ENCODE results near the gene C20orf141.
"Not testable (repeated sequence)": the region's sequence is repeated elsewhere in the genome, so short reads cannot be mapped to it uniquely, and the experiment has no call there.

Gene C20orf141

GRCh38 chr20:2814587-2815051 lies at the start of gene C20orf141:
Gene C20orf141, plus strand, starts transcription at chr20:2814987. Its CDS starts 198 bp downstream, at chr20:2815185.
- no peaks in the 10 kb centered on the region for H3K4me1 ChIP-seq (ENCODE audit: control insufficient read depth, insufficient read depth, low read length)
- H3K36me3 ChIP-seq (ENCODE audit: control insufficient read depth, insufficient read depth, low read length) = no peaks in the 10 kb centered on the region
- no peak within 1 kb of the TSS for H3K9ac ChIP-seq (ENCODE audit: low read length)
- peaks cover 13% of the 10 kb centered on the region for H3K27me3 ChIP-seq (ENCODE audit: control insufficient read depth, insufficient read depth, low read length)
- no peak within 1 kb of the TSS for H3K4me3 ChIP-seq (ENCODE audit: low read length)
- no peaks in the 10 kb centered on the region for H3K9me3 ChIP-seq (ENCODE audit: control insufficient read depth, low read length)

- H3K27me3 ChIP-seq (ENCODE audit: control insufficient read depth, insufficient read depth, low read length) = peaks cover 4% of the 10 kb centered on the region
- no peak overlapping the region for H3K4me3 ChIP-seq (ENCODE audit: low read length)
- no peaks in the 10 kb centered on the region for H3K9me3 ChIP-seq (ENCODE audit: control insufficient read depth, low read length)
- no peaks in the 10 kb centered on the region for H3K36me3 ChIP-seq (ENCODE audit: control insufficient read depth, insufficient read depth, low read length)
- H3K4me1 ChIP-seq (ENCODE audit: control insufficient read depth, insufficient read depth, low read length) = peaks cover 5% of the 10 kb centered on the region
- H3K9ac ChIP-seq (ENCODE audit: low read length) = no peak overlapping the region
Observed at GRCh38 chr20:2767768-2768631, 46.8 kb upstream of the C20orf141 start.

GRCh38 chr20:2768632-2769015 lies 46.2 kb upstream of the C20orf141 start:
- Histone ChIP-seq H3K9me3 (ENCODE audit: control insufficient read depth, low read length) (no peaks in the 10 kb centered on the region), H3K4me3 (ENCODE audit: low read length) (no peak overlapping the region), H3K9ac (ENCODE audit: low read length) (no peak overlapping the region), H3K36me3 (ENCODE audit: control insufficient read depth, insufficient read depth, low read length) (no peaks in the 10 kb centered on the region), H3K4me1 (ENCODE audit: control insufficient read depth, insufficient read depth, low read length) (peaks cover 5% of the 10 kb centered on the region), H3K27me3 (ENCODE audit: control insufficient read depth, insufficient read depth, low read length) (peaks cover 4% of the 10 kb centered on the region)

- H3K27me3 ChIP-seq (ENCODE audit: control insufficient read depth, insufficient read depth, low read length); H3K4me1 ChIP-seq (ENCODE audit: control insufficient read depth, insufficient read depth, low read length); H3K36me3 ChIP-seq (ENCODE audit: control insufficient read depth, insufficient read depth, low read length); H3K4me3 ChIP-seq (ENCODE audit: low read length); H3K9ac ChIP-seq (ENCODE audit: low read length); H3K9me3 ChIP-seq (ENCODE audit: control insufficient read depth, low read length): not testable (repeated sequence)
Observed at GRCh38 chr20:2770091-2770490, 44.7 kb upstream of the C20orf141 start.

- Histone ChIP-seq H3K9ac (ENCODE audit: low read length) (no peak overlapping the region), H3K36me3 (ENCODE audit: control insufficient read depth, insufficient read depth, low read length) (no peaks in the 10 kb centered on the region), H3K4me1 (ENCODE audit: control insufficient read depth, insufficient read depth, low read length) (peaks cover 5% of the 10 kb centered on the region), H3K27me3 (ENCODE audit: control insufficient read depth, insufficient read depth, low read length) (peaks cover 4% of the 10 kb centered on the region), H3K4me3 (ENCODE audit: low read length) (no peak overlapping the region), H3K9me3 (ENCODE audit: control insufficient read depth, low read length) (no peaks in the 10 kb centered on the region)
Observed at GRCh38 chr20:2771631-2772080, 43.1 kb upstream of the C20orf141 start.

GRCh38 chr20:2773812-2774211 lies 41.0 kb upstream of the C20orf141 start:
- Histone ChIP-seq H3K27me3 (ENCODE audit: control insufficient read depth, insufficient read depth, low read length) (no peaks in the 10 kb centered on the region), H3K9ac (ENCODE audit: low read length) (no peak overlapping the region), H3K36me3 (ENCODE audit: control insufficient read depth, insufficient read depth, low read length) (no peaks in the 10 kb centered on the region), H3K9me3 (ENCODE audit: control insufficient read depth, low read length) (no peaks in the 10 kb centered on the region), H3K4me1 (ENCODE audit: control insufficient read depth, insufficient read depth, low read length) (no peaks in the 10 kb centered on the region), H3K4me3 (ENCODE audit: low read length) (no peak overlapping the region)

- Histone ChIP-seq H3K4me1 (ENCODE audit: control insufficient read depth, insufficient read depth, low read length) (no peaks in the 10 kb centered on the region), H3K9ac (ENCODE audit: low read length) (no peak overlapping the region), H3K27me3 (ENCODE audit: control insufficient read depth, insufficient read depth, low read length) (no peaks in the 10 kb centered on the region), H3K36me3 (ENCODE audit: control insufficient read depth, insufficient read depth, low read length) (no peaks in the 10 kb centered on the region), H3K9me3 (ENCODE audit: control insufficient read depth, low read length) (no peaks in the 10 kb centered on the region), H3K4me3 (ENCODE audit: low read length) (no peak overlapping the region)
Observed at GRCh38 chr20:2775139-2775538, 39.6 kb upstream of the C20orf141 start.

- H3K9ac ChIP-seq (ENCODE audit: low read length) = no peak overlapping the region
- no peaks in the 10 kb centered on the region for H3K27me3 ChIP-seq (ENCODE audit: control insufficient read depth, insufficient read depth, low read length)
- H3K36me3 ChIP-seq (ENCODE audit: control insufficient read depth, insufficient read depth, low read length) = no peaks in the 10 kb centered on the region
- H3K9me3 ChIP-seq (ENCODE audit: control insufficient read depth, low read length) = no peaks in the 10 kb centered on the region
- no peaks in the 10 kb centered on the region for H3K4me1 ChIP-seq (ENCODE audit: control insufficient read depth, insufficient read depth, low read length)
- H3K4me3 ChIP-seq (ENCODE audit: low read length) = no peak overlapping the region
Observed at GRCh38 chr20:2778602-2779321, 36.0 kb upstream of the C20orf141 start.

GRCh38 chr20:2780948-2781347 lies 33.8 kb upstream of the C20orf141 start:
- Histone ChIP-seq H3K4me1 (ENCODE audit: control insufficient read depth, insufficient read depth, low read length) (no peaks in the 10 kb centered on the region), H3K36me3 (ENCODE audit: control insufficient read depth, insufficient read depth, low read length) (no peaks in the 10 kb centered on the region), H3K27me3 (ENCODE audit: control insufficient read depth, insufficient read depth, low read length) (no peaks in the 10 kb centered on the region)

GRCh38 chr20:2783908-2784566 lies 30.8 kb upstream of the C20orf141 start:
- H3K9me3 ChIP-seq (ENCODE audit: control insufficient read depth, low read length) = no peaks in the 10 kb centered on the region
- no peak overlapping the region for H3K9ac ChIP-seq (ENCODE audit: low read length)

More at GRCh38 chr20:2780948-2781347, 33.8 kb upstream of the C20orf141 start:
- Histone ChIP-seq H3K4me3 (ENCODE audit: low read length) (no peak overlapping the region), H3K9ac (ENCODE audit: low read length) (no peak overlapping the region), H3K9me3 (ENCODE audit: control insufficient read depth, low read length) (no peaks in the 10 kb centered on the region)

GRCh38 chr20:2793471-2793870 lies 21.3 kb upstream of the C20orf141 start:
- no peaks in the 10 kb centered on the region for H3K4me1 ChIP-seq (ENCODE audit: control insufficient read depth, insufficient read depth, low read length)
- H3K36me3 ChIP-seq (ENCODE audit: control insufficient read depth, insufficient read depth, low read length) = no peaks in the 10 kb centered on the region
- H3K9ac ChIP-seq (ENCODE audit: low read length) = no peak overlapping the region
- H3K27me3 ChIP-seq (ENCODE audit: control insufficient read depth, insufficient read depth, low read length) = peaks cover 26% of the 10 kb centered on the region
- no peaks in the 10 kb centered on the region for H3K9me3 ChIP-seq (ENCODE audit: control insufficient read depth, low read length)
- H3K4me3 ChIP-seq (ENCODE audit: low read length) = no peak overlapping the region

More at GRCh38 chr20:2783908-2784566, 30.8 kb upstream of the C20orf141 start:
- H3K27me3 ChIP-seq (ENCODE audit: control insufficient read depth, insufficient read depth, low read length) = no peaks in the 10 kb centered on the region
- no peak overlapping the region for H3K4me3 ChIP-seq (ENCODE audit: low read length)
- no peaks in the 10 kb centered on the region for H3K4me1 ChIP-seq (ENCODE audit: control insufficient read depth, insufficient read depth, low read length)
- H3K36me3 ChIP-seq (ENCODE audit: control insufficient read depth, insufficient read depth, low read length) = no peaks in the 10 kb centered on the region
